ENCODE results near the gene TSPAN9. TPM values are rescaled to one million over a fixed set of nuclear protein-coding genes. Genes with fewer than 3 reads are reported as not detected.

Gene TSPAN9
- total and polyA plus RNA-seq, 9 of the 15 experiments (the other 6 are each of a cell fraction or from before 2014, with no cell fraction given): 0.23 to 2.1 (median 0.60) TPM; not detected in 2

DNA sequence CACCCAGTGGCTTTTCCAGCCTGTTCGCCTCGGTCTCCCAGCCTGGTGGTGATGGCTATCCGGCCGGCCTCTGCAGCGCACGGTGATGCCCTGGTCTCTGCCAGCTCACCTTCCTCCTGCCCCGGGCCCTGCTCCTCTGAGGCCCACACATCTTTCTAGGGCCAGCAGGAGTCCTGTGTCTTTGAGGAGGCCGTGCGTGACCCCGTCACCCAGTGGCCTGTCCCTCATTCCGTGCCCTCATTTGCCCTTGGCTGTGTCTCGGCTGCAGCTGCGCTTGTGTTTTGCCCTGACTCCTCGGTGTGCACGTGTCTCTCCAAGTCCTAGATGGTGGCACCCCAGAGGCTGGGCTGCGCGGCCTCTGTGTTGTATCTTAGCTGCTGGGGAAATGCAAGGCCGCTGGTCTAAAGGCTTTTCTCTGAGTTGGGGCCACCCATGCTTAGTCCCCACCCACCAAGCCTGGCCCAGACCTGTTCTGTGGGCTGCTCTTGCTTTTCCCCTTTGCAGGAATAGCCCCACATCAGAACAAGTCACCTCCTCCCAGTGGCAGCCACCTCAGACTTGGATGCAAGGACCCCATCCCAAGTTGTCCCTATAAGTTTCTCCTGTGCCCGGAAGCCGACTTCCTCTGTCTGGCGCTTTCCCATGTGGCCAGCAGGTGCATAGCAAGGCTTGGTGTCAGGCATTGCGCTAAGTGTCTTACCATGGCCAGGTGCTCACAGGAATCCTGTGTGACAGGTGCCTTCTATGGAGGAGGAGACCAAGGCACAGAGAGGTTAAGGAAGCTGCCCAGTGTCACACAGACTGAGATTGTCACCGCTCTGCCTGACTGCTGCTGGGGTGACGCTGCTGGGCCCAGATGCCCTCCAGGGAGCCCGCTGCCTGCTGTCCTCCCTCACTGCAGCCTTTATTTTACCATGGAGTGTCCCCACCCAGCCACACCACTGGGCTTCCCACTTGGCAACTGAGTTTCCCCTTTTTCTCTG, 64.5 kb downstream of the TSPAN9 start:
- no peak for ATAC-seq
- TF ChIP-seq DIDO1 (tag; IDR thresholded peaks at IDR 0.05; ENCODE audit: low read depth): no peak
- TF ChIP-seq TCF7L2 (IDR thresholded peaks at IDR 0.05; ENCODE audit: low read depth, low read length): no peak
- TF ChIP-seq TAF15 (IDR thresholded peaks at IDR 0.05; ENCODE audit: low read depth, low read length): no peak
- TF ChIP-seq CBX1 (IDR thresholded peaks at IDR 0.05; ENCODE audit: low read depth): no peak
- TF ChIP-seq NR2C2 (CRISPR knock-in tag; IDR thresholded peaks at IDR 0.05): no peak
- TF ChIP-seq NR2C2 (tag; IDR thresholded peaks at IDR 0.05): no peak
- TF ChIP-seq, protein P1, sequence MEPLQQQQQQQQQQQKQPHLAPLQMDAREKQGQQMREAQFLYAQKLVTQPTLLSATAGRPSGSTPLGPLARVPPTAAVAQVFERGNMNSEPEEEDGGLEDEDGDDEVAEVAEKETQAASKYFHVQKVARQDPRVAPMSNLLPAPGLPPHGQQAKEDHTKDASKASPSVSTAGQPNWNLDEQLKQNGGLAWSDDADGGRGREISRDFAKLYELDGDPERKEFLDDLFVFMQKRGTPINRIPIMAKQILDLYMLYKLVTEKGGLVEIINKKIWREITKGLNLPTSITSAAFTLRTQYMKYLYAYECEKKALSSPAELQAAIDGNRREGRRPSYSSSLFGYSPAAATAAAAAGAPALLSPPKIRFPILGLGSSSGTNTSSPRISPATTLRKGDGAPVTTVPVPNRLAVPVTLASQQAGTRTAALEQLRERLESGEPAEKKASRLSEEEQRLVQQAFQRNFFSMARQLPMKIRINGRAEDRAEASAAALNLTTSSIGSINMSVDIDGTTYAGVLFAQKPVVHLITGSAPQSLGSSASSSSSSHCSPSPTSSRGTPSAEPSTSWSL (CRISPR knock-in tag; IDR thresholded peaks at IDR 0.05; ENCODE audit: borderline replicate concordance): no peak
- no peak for TF ChIP-seq ZFP30 (CRISPR knock-in tag; IDR thresholded peaks at IDR 0.05; ENCODE audit: borderline replicate concordance)
- TF ChIP-seq U2AF2 (optimal IDR thresholded peaks at IDR 0.05; ENCODE audit: low read depth, low read length): no peak
- TF ChIP-seq, protein P2, sequence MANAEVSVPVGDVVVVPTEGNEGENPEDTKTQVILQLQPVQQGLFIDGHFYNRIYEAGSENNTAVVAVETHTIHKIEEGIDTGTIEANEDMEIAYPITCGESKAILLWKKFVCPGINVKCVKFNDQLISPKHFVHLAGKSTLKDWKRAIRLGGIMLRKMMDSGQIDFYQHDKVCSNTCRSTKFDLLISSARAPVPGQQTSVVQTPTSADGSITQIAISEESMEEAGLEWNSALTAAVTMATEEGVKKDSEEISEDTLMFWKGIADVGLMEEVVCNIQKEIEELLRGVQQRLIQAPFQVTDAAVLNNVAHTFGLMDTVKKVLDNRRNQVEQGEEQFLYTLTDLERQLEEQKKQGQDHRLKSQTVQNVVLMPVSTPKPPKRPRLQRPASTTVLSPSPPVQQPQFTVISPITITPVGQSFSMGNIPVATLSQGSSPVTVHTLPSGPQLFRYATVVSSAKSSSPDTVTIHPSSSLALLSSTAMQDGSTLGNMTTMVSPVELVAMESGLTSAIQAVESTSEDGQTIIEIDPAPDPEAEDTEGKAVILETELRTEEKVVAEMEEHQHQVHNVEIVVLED (CRISPR knock-in tag; IDR thresholded peaks at IDR 0.05): no peak
- TF ChIP-seq, protein P3, sequence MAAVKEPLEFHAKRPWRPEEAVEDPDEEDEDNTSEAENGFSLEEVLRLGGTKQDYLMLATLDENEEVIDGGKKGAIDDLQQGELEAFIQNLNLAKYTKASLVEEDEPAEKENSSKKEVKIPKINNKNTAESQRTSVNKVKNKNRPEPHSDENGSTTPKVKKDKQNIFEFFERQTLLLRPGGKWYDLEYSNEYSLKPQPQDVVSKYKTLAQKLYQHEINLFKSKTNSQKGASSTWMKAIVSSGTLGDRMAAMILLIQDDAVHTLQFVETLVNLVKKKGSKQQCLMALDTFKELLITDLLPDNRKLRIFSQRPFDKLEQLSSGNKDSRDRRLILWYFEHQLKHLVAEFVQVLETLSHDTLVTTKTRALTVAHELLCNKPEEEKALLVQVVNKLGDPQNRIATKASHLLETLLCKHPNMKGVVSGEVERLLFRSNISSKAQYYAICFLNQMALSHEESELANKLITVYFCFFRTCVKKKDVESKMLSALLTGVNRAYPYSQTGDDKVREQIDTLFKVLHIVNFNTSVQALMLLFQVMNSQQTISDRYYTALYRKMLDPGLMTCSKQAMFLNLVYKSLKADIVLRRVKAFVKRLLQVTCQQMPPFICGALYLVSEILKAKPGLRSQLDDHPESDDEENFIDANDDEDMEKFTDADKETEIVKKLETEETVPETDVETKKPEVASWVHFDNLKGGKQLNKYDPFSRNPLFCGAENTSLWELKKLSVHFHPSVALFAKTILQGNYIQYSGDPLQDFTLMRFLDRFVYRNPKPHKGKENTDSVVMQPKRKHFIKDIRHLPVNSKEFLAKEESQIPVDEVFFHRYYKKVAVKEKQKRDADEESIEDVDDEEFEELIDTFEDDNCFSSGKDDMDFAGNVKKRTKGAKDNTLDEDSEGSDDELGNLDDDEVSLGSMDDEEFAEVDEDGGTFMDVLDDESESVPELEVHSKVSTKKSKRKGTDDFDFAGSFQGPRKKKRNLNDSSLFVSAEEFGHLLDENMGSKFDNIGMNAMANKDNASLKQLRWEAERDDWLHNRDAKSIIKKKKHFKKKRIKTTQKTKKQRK (IDR thresholded peaks at IDR 0.05; ENCODE audit: borderline replicate concordance, low read depth, low read length): no peak
- no peak for TF ChIP-seq TOE1 (IDR thresholded peaks at IDR 0.05; ENCODE audit: borderline replicate concordance)
- no peak for TF ChIP-seq TOE1 (CRISPR knock-in tag; IDR thresholded peaks at IDR 0.05; ENCODE audit: borderline replicate concordance, low read depth)
- no peak for TF ChIP-seq DPF2 (IDR thresholded peaks at IDR 0.05)
- TF ChIP-seq NONO (IDR thresholded peaks at IDR 0.05; ENCODE audit: low read depth in 2 of 2, low read length in 1 of 2): no peak

More for the DNA sequence above, 64.5 kb downstream of the TSPAN9 start:
- in situ Hi-C loops (cut with MboI) (no loop called here), intact Hi-C loops (cut with micrococcal nuclease) (no loop called here)
- Histone ChIP-seq H3K27me3 (ENCODE audit: control insufficient read depth in 2 of 2, insufficient read depth in 2 of 2, low read length in 2 of 2) (peaks cover 0 to 27% of the 10 kb centered on the region in 2 experiments; a peak in 3 of 5 replicates), H3K79me2 (ENCODE audit: control insufficient read depth, insufficient read depth, low read length) (no peaks in the 10 kb centered on the region), H3K36me3 (ENCODE audit: control insufficient read depth, insufficient read depth, low read length) (no peaks in the 10 kb centered on the region), H4K20me1 (replicated peaks; ENCODE audit: control insufficient read depth, insufficient read depth, low read length) (peaks cover 7% of the 10 kb centered on the region; the same call in 1 of the 2 replicates), H3K9ac (ENCODE audit: insufficient read depth in 1 of 2, low read depth in 2 of 2, low read length in 2 of 2) (no peak overlapping the region), H3K4me2 (ENCODE audit: insufficient read depth, low read length) (no peak overlapping the region), H3K4me1 (replicated peaks in 1 of 2; ENCODE audit: control insufficient read depth in 2 of 2, insufficient read depth in 2 of 2, low read length in 2 of 2) (0 out of 5 replicates have a peak, but pooled peaks cover 0 to 3% of the 10 kb centered on the region in 2 experiments), H3K9me1 (ENCODE audit: control insufficient read depth, insufficient read depth, low read length) (no peaks in the 10 kb centered on the region), H3K9me3 (replicated peaks; ENCODE audit: control insufficient read depth, insufficient read depth, low read depth, low read length) (no peaks in the 10 kb centered on the region), H3K27ac (ENCODE audit: extremely low read depth, low read depth, low read length) (no peak overlapping the region), H2AFZ (ENCODE audit: low read depth, low read length) (no peak overlapping the region), H3K4me3 (no peak overlapping the region)
- ChIA-PET CTCF (ENCODE audit: low intra/inter-chr PET ratio) (no interaction called here), POLR2A (no interaction called here)
- 0% methylated on average over 10 of the region's 25 CpGs for WGBS (ENCODE audit: insufficient coverage, low coverage, missing lambda C conversion rate)
- DNase-seq (ENCODE audit: extremely low read depth in 1 of 4, low spot score in 3 of 4) (no peak), FAIRE-seq (no peak)
- BruUV-seq (replicated peaks): no TSS peak

Measured in K562 (cell line).